HUES64 (cell line): ENCODE data around the gene SLC66A2.

Experiments
- H3K27ac ChIP-seq: 2 replicates; pipeline ENCODE4 v1.7.0; 2013; ENCODE audit warnings: low read depth, low read length, inconsistent platforms
- H3K27me3 ChIP-seq: 2 replicates; pipeline ENCODE4 v1.6.1; 2013; ENCODE audit warnings: mild to moderate bottlenecking, low read length; ENCODE audit not compliant: insufficient read depth
- H3K36me3 ChIP-seq: 2 replicates; pipeline ENCODE4 v1.6.1; 2013; ENCODE audit warnings: mild to moderate bottlenecking, low read length; ENCODE audit not compliant: insufficient read depth
- H3K4me1 ChIP-seq: 2 replicates; pipeline ENCODE4 v1.6.1; 2013; ENCODE audit warnings: mild to moderate bottlenecking, low read length, moderate library complexity; ENCODE audit not compliant: insufficient read depth
- H3K4me3 ChIP-seq: 2 replicates; pipeline ENCODE4 v1.5.1; 2013; ENCODE audit warnings: mild to moderate bottlenecking, low read length, moderate library complexity
- H3K9ac ChIP-seq: 2 replicates; pipeline ENCODE4 v1.6.1; 2013; ENCODE audit warnings: mild to moderate bottlenecking, low read depth, low read length
- H3K9me3 ChIP-seq: 2 replicates; pipeline ENCODE4 v1.6.1; 2013; ENCODE audit warnings: low read depth, low read length; ENCODE audit not compliant: insufficient read depth
- WGBS: fragments of 150-250, 120-280 bp; methylation state at CpG from one replicate; pipeline ENCODE4 v1.1.7; 2013; ENCODE audit warnings: missing lambda C conversion rate; 5-methylcytosine and 5-hydroxymethylcytosine counted together

The SLC66A2 gene

GRCh38 chr18:79940814-79941472 lies 10.5 kb downstream of the SLC66A2 start:
- Histone ChIP-seq H3K4me1 (no peaks in the 10 kb centered on the region), H3K27me3 (no peaks in the 10 kb centered on the region), H3K27ac (no peak overlapping the region), H3K36me3 (0 out of 2 replicates have a peak, but pooled peaks cover 4% of the 10 kb centered on the region), H3K9ac (no peak overlapping the region), H3K4me3 (no peak overlapping the region), H3K9me3 (no peaks in the 10 kb centered on the region)
- WGBS = 93% methylated on average over 17 of the region's 17 CpGs

- no peak overlapping the region for H3K4me3 ChIP-seq
- no peaks in the 10 kb centered on the region for H3K9me3 ChIP-seq
- WGBS = 94% methylated on average over 18 of the region's 18 CpGs
- H3K9ac ChIP-seq = no peak overlapping the region
- peaks cover 5% of the 10 kb centered on the region; the same call in 1 of the 2 replicates for H3K36me3 ChIP-seq
- no peaks in the 10 kb centered on the region for H3K4me1 ChIP-seq
- no peaks in the 10 kb centered on the region for H3K27me3 ChIP-seq
- H3K27ac ChIP-seq = no peak overlapping the region
Observed at GRCh38 chr18:79940126-79940813, 11.2 kb downstream of the SLC66A2 start.

- Histone ChIP-seq H3K9ac (no peak overlapping the region), H3K27me3 (no peaks in the 10 kb centered on the region), H3K27ac (no peak overlapping the region), H3K36me3 (peaks cover 6% of the 10 kb centered on the region; the same call in 1 of the 2 replicates), H3K4me3 (no peak overlapping the region), H3K9me3 (no peaks in the 10 kb centered on the region), H3K4me1 (no peaks in the 10 kb centered on the region)
- WGBS = 94% methylated on average over 5 of the region's 5 CpGs
Observed at GRCh38 chr18:79939096-79939495, 12.4 kb downstream of the SLC66A2 start.

GRCh38 chr18:79938196-79938595 lies 13.3 kb downstream of the SLC66A2 start:
- Histone ChIP-seq H3K27ac (no peak overlapping the region), H3K9ac (no peak overlapping the region), H3K27me3 (no peaks in the 10 kb centered on the region), H3K9me3 (0 out of 2 replicates have a peak, but pooled peaks cover 1% of the 10 kb centered on the region), H3K36me3 (peaks cover 6% of the 10 kb centered on the region; the same call in 1 of the 2 replicates), H3K4me1 (no peaks in the 10 kb centered on the region), H3K4me3 (no peak overlapping the region)
- 95% methylated on average over 9 of the region's 9 CpGs for WGBS

- peaks cover 2% of the 10 kb centered on the region; the same call in 1 of the 2 replicates for H3K36me3 ChIP-seq
- H3K27me3 ChIP-seq = no peaks in the 10 kb centered on the region
- H3K4me1 ChIP-seq = no peaks in the 10 kb centered on the region
- WGBS = 93% methylated on average over 25 of the region's 25 CpGs
- no peak overlapping the region for H3K9ac ChIP-seq
- H3K27ac ChIP-seq = no peak overlapping the region
- H3K9me3 ChIP-seq = peaks cover 9% of the 10 kb centered on the region; the same call in 1 of the 2 replicates
- no peak overlapping the region for H3K4me3 ChIP-seq
Observed at GRCh38 chr18:79937103-79937860, 14.2 kb downstream of the SLC66A2 start.

GRCh38 chr18:79936641-79937040 lies 14.8 kb downstream of the SLC66A2 start:
- Histone ChIP-seq H3K4me1 (no peaks in the 10 kb centered on the region), H3K27me3 (no peaks in the 10 kb centered on the region), H3K4me3 (no peak overlapping the region), H3K9me3 (peaks cover 9% of the 10 kb centered on the region; the same call in 1 of the 2 replicates), H3K27ac (no peak overlapping the region), H3K9ac (no peak overlapping the region), H3K36me3 (peaks cover 2% of the 10 kb centered on the region; the same call in 1 of the 2 replicates)
- 95% methylated on average over 12 of the region's 12 CpGs for WGBS

- no peaks in the 10 kb centered on the region for H3K4me1 ChIP-seq
- H3K4me3 ChIP-seq = no peak overlapping the region
- 94% methylated on average over 6 of the region's 6 CpGs for WGBS
- no peak overlapping the region for H3K9ac ChIP-seq
- no peaks in the 10 kb centered on the region for H3K27me3 ChIP-seq
- peaks cover 2% of the 10 kb centered on the region; the same call in 1 of the 2 replicates for H3K36me3 ChIP-seq
- H3K27ac ChIP-seq = no peak overlapping the region
- peaks cover 16% of the 10 kb centered on the region for H3K9me3 ChIP-seq
Observed at GRCh38 chr18:79935925-79936324, 15.5 kb downstream of the SLC66A2 start.

GRCh38 chr18:79935499-79935898 lies 16.0 kb downstream of the SLC66A2 start:
- H3K4me3 ChIP-seq = no peak overlapping the region
- 88% methylated on average over 3 of the region's 3 CpGs for WGBS
- H3K4me1 ChIP-seq = no peaks in the 10 kb centered on the region
- no peaks in the 10 kb centered on the region for H3K27me3 ChIP-seq
- no peak overlapping the region for H3K9ac ChIP-seq
- H3K9me3 ChIP-seq = peaks cover 20% of the 10 kb centered on the region
- no peak overlapping the region for H3K27ac ChIP-seq
- H3K36me3 ChIP-seq = peaks cover 3% of the 10 kb centered on the region; the same call in 1 of the 2 replicates

GRCh38 chr18:79935098-79935480 lies 16.4 kb downstream of the SLC66A2 start:
- H3K4me1 ChIP-seq = no peaks in the 10 kb centered on the region
- H3K36me3 ChIP-seq = peaks cover 6% of the 10 kb centered on the region; the same call in 1 of the 2 replicates
- no peak overlapping the region for H3K9ac ChIP-seq
- 92% methylated on average over 5 of the region's 5 CpGs for WGBS
- H3K9me3 ChIP-seq = peaks cover 24% of the 10 kb centered on the region
- no peak overlapping the region for H3K4me3 ChIP-seq
- H3K27me3 ChIP-seq = no peaks in the 10 kb centered on the region
- H3K27ac ChIP-seq = no peak overlapping the region

- no peak overlapping the region for H3K9ac ChIP-seq
- no peak overlapping the region for H3K27ac ChIP-seq
- peaks cover 30% of the 10 kb centered on the region for H3K9me3 ChIP-seq
- no peaks in the 10 kb centered on the region for H3K27me3 ChIP-seq
- 88% methylated on average over 8 of the region's 8 CpGs for WGBS
- no peaks in the 10 kb centered on the region for H3K4me1 ChIP-seq
- no peak overlapping the region for H3K4me3 ChIP-seq
- H3K36me3 ChIP-seq = peaks cover 11% of the 10 kb centered on the region; the same call in 1 of the 2 replicates
Observed at GRCh38 chr18:79934311-79935097, 16.9 kb downstream of the SLC66A2 start.
